ENCODE data around the gene NOP53.

DNA sequence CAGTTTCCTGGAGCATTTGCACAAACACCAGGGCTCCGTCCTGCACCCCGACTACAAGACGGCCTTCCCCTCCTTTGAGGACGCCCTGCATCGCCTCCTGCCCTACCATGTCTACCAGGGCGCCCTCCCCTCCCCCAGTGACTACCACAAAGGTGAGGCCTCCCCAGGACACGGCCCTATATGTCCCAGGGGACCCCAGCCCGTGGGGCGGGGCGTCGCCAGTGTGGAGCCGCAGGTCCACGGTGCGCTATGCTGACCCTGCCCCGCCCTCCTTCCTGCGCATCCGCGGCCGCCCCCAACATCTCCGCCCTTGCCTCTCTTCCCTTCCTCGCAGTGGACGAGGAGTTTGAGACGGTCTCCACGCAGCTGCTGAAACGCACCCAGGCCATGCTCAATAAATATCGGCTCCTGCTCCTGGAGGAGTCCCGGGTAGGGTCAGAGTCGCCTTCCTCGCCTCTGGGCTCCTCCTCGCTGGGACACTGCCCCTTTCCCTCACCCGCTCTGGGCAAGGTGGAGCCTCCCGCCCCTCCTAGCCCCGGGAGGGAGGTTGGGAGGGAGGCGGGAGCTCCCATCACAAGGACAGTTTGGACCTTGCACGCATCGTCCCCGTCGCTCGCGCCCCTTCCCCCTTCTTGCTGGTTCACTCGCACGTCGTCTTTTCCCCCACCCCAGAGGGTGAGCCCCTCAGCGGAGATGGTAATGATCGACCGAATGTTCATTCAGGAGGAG lies 46.6 kb upstream of the NOP53 start:
- no peak for TF ChIP-seq POLR2A (IDR thresholded peaks at IDR 0.05; ENCODE audit: low read depth, low read length)
- TF ChIP-seq TAF1 (IDR thresholded peaks at IDR 0.05; ENCODE audit: low read depth, low read length), result no peak
- no peak for TF ChIP-seq POLR2AphosphoS5 (IDR thresholded peaks at IDR 0.05; ENCODE audit: low read depth, low read length)
- no peak for TF ChIP-seq POU2F2 (IDR thresholded peaks at IDR 0.05; ENCODE audit: low read depth, low read length)
- no peak for TF ChIP-seq SPI1 (IDR thresholded peaks at IDR 0.05; ENCODE audit: low read depth, low read length)

Data from GM12891 (cell line).